ENCODE measurements around the gene HSPB8.
"Not testable (repeated sequence)": the region's sequence is repeated elsewhere in the genome, so short reads cannot be mapped to it uniquely, and the experiment has no call there.

Gene HSPB8

GRCh38 chr12:119206348-119207062, 27.8 kb downstream of the HSPB8 start:
- DNase-seq = no peak

DNA sequence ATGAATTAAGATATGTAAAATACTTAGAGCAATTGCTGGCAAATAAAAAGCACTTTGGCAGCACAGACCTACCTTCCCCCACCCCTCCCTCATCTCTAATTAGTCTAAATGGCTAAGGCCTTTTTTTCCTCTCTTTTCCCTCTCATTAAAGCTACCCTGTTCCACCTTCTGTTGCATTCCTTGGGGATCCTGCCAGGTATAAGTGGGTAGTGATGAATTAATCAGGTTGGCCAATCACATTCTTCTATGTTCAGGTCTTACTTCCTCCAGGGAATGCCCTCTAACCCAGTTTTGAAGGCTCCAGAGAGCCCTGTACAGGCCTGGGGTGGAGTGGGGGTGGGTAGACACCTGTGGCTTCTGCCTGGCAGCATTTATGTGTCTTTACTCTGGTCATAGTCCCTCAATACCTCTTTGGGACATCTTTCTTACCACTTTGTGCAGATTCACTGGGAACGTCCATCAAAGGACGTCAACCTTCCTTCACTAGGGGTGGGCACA, 28.4 kb downstream of the HSPB8 start:
- no peak for DNase-seq

DNA sequence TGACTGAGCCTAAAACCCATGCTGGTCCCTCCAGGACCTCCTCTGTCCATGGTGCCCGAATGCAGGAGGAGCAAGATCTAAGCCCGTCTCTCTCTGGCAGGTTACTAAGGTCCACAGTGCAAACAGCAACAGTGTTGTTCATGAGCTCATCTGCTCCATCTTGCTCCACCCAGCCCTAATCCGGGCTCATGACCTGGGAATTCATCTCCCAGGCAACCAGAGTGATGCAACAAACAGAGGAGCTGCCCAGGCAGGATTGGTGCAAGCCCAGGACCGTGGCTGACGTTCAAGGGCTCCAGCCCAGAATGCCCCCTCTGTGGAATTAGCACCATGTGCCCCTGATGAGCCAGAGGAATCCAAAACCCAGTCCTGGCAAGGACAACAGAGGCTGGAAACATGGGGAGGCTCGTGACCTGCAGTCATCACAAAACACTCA, 29.9 kb downstream of the HSPB8 start:
- no peak for DNase-seq

DNA sequence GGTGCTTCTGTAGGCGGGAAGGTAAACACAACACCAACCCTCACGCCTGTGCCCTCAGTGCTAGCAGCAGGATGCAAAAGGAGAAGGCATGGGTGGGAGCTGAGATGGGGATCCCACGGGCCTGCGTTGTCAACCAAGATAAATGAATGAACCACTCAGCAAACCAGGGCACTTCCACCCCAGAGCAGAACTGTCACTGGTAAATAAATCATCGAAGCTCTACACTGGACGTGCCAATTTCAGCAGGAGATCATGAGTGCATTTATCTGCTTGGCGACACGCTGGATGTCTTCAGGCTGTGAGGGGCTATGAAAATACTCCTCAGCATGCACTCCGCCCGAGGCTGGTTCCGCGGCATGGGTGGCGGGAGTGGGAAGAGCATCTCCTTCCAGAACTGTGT, 33.2 kb downstream of the HSPB8 start:
- no peak for DNase-seq

DNA sequence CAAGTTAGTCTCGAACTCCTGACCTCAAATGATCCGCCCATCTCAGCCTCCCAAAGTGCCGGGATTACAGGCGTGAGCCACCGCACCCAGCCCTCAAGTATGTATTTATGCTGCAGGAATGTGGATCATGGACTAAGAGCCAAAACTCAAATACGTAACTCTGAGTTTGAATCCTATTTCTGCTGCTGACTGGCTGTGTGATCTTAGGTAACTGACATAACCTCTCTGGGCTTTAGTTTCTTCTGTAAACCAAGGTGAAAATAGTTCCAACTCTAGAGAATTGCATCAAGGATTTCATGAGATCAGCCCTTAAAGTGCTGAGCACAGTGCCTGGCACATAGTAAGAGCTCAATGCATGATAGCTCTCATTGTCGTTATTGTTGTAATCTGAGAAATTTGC, 37.4 kb downstream of the HSPB8 start:
- no peak for DNase-seq

DNA sequence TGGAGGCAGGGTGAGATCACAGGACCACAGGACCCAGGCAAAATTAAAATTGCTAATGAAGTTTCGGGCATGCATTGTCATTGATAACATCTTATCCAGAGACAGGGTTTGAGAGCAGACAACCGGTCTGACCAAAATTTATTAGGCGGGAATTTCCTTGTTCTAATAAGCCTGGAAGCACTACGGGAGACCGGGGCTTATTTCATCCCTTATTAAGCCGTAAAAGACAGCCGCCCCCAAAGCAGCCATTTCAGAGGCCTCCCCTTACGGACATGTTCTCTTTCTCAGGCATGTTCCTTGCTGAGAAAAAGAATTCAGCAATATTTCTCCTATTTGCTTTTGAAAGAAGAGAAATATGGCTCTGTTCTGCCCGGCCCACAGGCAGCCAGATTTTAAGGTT, 40.1 kb downstream of the HSPB8 start:
- DNase-seq = not testable (repeated sequence)

- DNase-seq = no peak
Measured at GRCh38 chr12:119222222-119222951, 43.7 kb downstream of the HSPB8 start.

DNA sequence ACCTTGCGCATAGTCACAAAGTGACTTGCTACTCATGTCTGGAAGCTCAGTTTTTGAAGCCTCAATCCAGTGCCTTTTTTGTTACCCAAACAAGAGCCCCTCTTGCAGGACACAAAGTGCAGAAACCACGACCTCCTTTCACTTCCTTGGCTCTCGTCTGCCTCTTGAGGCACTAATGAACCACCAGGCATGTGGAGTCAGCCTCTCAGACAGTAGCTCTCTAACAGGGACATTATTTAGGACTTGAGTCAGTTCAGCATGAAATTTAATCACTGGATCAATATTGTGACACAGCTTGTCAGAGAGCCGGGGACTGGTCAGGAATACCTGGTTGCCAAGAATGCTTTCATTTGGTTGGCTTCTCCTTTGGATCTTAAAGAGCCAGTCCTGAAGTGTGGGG, 46.7 kb downstream of the HSPB8 start:
- DNase-seq = no peak

- DNase-seq = no peak
Measured at GRCh38 chr12:119227292-119227691, 48.6 kb downstream of the HSPB8 start.

DNA sequence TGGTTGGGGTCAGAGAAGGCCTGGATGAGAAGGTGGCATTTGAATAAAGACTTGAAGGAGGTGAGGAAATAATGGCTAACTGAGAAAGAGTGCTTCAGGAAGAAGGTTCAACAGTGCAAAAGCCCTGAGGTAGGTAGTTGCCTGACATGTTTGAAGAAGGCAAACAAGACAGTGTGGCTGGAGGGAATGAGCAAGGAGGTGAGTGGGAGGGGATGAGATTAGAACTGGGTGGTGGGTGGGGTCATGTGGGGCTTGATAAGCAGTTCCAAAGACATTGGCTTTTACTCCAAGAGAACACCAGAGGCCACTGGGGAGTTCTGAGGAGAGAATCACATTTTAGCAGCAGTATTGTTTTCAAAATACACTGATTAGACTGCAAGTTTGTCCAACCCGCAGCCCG, 50.5 kb downstream of the HSPB8 start:
- DNase-seq = no peak

DNA sequence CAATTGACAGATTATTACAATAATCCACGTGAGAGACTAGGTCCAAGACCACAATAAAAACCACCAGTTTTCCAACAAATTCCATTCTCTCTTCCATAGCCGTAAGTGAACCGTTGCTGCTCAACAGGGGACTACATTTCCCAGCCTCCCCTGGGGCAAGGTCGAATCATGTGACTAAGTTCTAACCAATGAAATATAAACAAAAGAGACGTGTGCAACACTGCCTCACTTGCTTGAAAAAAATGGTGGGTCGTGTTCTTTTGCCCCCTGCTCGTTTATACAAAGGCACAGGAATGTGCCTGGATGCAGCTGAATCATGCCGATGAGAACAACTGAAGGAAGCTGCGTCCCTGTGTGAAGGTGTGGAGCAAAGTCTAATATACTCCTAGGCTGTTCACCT, 51.1 kb downstream of the HSPB8 start:
- DNase-seq = no peak

DNA sequence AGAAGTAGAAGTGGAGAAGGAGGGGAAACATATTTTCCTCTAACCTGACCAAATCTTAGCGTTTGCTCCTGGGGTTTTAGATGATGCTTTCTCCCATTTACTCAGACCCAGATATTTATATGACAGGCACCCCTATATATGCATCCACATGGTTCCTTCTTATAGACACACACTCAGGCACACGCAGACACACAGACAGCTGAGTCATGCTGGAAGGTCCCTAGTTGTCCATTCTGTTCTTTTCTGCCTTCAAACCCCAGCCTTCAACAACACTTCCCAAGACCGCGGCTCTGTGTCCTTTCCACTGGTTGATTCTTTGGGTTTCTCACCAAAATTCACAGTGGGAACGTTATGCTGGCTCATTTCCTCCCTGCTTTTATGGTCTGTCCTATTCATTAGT, 52.1 kb downstream of the HSPB8 start:
- DNase-seq = no peak

GRCh38 chr12:119231774-119232173, 53.0 kb downstream of the HSPB8 start:
- DNase-seq = no peak

GRCh38 chr12:119235197-119235751, 56.5 kb downstream of the HSPB8 start:
- DNase-seq = no peak

GRCh38 chr12:119236372-119236771, 57.6 kb downstream of the HSPB8 start:
- no peak for DNase-seq

DNA sequence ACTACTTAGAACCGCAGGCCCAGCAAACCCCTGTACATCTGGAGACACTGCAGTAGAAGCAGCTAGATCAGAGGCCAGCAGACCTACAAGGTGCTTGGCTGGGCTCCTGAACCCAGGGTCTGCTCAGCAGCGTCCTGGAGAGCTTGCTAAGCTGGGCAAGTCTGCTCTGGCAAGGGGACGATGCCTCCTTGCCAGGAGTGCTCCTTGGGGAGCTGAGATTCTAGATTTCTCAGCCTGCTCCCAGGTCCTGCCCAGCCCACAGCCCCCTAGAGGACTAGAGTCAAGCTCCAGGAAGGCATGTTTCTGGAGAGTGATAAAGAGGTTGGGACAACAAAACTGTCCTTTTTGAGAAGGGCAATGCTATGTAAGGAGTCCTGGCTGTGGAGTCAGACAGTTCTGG, 60.3 kb downstream of the HSPB8 start:
- no peak for DNase-seq

GRCh38 chr12:119241049-119241448, 62.3 kb downstream of the HSPB8 start:
- no peak for DNase-seq

DNA sequence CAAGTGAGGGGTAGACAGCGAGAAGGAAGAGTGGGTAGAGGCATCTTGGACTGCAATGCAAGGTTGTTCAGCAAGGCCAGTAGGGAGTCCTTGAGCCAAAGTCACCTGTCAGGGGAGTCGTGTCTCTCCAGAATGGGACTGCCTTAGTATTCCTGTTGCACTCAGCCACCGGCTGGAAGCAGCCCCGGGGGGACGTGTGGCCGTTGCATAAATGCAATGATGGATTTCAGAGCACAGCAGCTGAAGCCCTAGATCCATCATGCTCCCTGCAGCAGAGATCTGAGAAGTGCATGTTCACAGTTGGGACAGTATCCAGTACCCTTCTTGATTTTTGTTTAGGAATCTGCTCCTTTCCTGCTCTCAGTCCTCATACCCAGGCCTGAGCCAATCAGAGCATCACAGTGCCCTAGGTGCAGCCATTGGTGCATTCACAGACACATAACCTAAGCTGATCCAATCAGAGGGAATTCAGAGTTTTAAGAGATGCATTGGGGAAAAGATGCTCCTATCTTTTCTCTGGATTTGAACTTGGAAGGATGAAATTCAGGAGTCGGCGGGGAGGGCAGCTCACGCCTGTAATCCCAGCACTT, 62.9 kb downstream of the HSPB8 start:
- DNase-seq = no peak

Measured in T-helper 2 cell (primary cell).